ENCODE results near the gene TWNK.

DNA sequence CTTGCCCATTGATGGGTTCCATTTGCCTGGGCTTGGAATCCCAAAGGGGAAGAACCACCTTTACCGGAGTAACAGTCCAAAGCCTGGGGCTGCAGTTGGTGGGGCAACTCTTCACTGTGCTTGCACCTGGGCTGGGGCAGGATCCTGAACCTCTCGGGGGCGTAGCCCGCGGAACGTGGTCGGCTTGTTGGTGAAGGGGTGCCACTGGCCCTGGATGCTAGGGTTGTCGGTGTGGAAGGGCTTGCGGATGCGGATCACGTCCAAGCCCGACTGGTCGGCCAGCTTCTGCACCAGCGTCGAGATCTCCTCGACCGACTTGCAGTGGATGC, 756 bp upstream of the TWNK start:
- TF ChIP-seq CTCF (IDR thresholded peaks at IDR 0.05), result no peak
- no peak for TF ChIP-seq POLR2A (IDR thresholded peaks at IDR 0.05)
